ENCODE measurements around the gene VIPAS39.

- no peak for TF ChIP-seq JUNB (CRISPR knock-in tag; conservative IDR thresholded peaks at IDR 0.05)
- TF ChIP-seq ELK1 (CRISPR knock-in tag; IDR thresholded peaks at IDR 0.05) = no peak
- TF ChIP-seq SP1 (CRISPR knock-in tag; IDR thresholded peaks at IDR 0.05) = no peak
- TF ChIP-seq ZFX (CRISPR knock-in tag; IDR thresholded peaks at IDR 0.05) = no peak
- no peak for TF ChIP-seq CTCF (IDR thresholded peaks at IDR 0.05 in 2 of 3, conservative IDR thresholded peaks at IDR 0.05 in 1 of 3; ENCODE audit: insufficient read depth in 2 of 3, low read depth in 1 of 3, low read length in 3 of 3)
- no peak for TF ChIP-seq ZBTB5 (IDR thresholded peaks at IDR 0.05)
Measured at GRCh38 chr14:77416836-77417235, 40.6 kb downstream of the VIPAS39 start.
